ENCODE measurements around the gene NDUFS1.

DNA sequence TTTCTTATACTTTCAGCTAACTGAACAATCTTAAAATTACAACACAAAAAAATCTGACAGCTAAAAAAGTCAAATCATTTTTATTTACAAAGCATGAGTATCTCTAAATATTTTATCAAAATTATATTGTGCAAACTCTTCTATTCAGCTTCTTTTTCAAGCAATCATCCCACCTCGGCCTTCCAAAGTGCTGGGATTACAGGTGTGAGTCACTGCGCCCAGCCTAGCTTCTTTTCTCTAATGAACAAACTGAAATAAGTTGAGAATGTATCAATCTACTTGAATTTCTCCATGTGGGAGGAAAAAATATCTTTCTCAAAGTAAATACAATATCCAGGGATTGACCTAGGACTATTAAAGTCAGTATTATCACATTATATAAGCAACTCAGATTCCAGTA is 14.9 kb downstream of the NDUFS1 start:
- TF ChIP-seq, protein P1, sequence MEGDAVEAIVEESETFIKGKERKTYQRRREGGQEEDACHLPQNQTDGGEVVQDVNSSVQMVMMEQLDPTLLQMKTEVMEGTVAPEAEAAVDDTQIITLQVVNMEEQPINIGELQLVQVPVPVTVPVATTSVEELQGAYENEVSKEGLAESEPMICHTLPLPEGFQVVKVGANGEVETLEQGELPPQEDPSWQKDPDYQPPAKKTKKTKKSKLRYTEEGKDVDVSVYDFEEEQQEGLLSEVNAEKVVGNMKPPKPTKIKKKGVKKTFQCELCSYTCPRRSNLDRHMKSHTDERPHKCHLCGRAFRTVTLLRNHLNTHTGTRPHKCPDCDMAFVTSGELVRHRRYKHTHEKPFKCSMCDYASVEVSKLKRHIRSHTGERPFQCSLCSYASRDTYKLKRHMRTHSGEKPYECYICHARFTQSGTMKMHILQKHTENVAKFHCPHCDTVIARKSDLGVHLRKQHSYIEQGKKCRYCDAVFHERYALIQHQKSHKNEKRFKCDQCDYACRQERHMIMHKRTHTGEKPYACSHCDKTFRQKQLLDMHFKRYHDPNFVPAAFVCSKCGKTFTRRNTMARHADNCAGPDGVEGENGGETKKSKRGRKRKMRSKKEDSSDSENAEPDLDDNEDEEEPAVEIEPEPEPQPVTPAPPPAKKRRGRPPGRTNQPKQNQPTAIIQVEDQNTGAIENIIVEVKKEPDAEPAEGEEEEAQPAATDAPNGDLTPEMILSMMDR (IDR thresholded peaks at IDR 0.05) = no peak
- TF ChIP-seq POLR2A (IDR thresholded peaks at IDR 0.05) = no peak

Measured in thyroid gland (tissue), 4 donors.